Jurkat, Clone E6-1 (cell line): ENCODE data around the gene SYPL2.

Source experiments
- DNase-seq: peaks from one replicate; pipeline ENCODE4 v3.0.0-alpha.2; 2011; ENCODE audit warnings: low read depth, low spot score
- H3K4me3 ChIP-seq: 2 replicates; pipeline ENCODE4 v1.5.1; 2011; ENCODE audit warnings: mild to moderate bottlenecking, low read length, control low read depth, moderate library complexity

The SYPL2 gene

GRCh38 chr1:109488201-109488600 is 21.9 kb downstream of the SYPL2 start:
- no peak overlapping the region for H3K4me3 ChIP-seq
- DNase-seq = no peak

GRCh38 chr1:109488696-109489095 is 22.4 kb downstream of the SYPL2 start:
- no peak for DNase-seq
- H3K4me3 ChIP-seq = no peak overlapping the region

DNA sequence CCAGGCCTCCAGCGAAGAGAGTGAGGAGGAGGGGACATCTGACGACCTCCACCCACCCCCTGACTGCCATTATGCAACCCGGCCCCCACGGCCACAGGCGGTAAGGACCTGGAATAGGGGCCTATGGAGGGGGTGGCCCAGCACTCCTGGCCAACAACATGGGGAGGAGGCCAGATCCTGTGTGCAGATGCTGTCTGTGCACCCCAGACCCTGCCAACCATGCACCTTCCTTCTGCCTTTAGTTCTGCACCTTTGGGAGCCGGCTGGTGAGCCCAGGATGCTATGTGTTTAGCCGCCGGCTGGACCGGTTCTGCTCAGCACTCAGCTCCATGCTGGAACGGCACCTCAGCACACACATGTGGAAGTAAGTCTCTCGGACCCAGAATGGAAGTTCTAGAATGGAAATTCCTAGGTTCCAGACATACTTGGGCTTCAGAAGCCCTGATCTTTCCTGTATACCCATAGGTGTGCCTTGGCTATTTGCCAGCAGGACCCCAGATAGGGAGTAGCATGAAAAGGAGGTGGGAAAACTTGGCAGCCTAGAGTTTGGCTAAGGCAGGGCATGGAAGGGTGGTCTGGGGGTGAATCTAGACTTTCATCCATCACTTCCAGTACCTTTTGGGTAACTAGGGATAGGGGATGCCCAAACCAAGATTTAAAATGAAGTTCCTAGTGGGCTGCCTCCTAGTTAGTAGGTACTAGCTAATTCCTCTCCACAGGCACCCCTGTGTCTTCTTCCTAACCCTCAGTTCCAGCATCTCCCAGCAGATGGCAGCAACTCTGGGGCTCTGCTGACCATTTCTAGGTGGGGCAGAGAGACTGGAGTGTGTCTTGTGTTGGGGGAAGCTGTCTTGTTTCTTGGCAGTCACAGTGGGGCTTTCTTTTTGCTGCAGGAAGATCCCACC is 23.9 kb downstream of the SYPL2 start:
- DNase-seq = peak; percentile 39
- no peak overlapping the region for H3K4me3 ChIP-seq

GRCh38 chr1:109490934-109491302 is 24.6 kb downstream of the SYPL2 start:
- no peak overlapping the region for H3K4me3 ChIP-seq
- DNase-seq = no peak

DNA sequence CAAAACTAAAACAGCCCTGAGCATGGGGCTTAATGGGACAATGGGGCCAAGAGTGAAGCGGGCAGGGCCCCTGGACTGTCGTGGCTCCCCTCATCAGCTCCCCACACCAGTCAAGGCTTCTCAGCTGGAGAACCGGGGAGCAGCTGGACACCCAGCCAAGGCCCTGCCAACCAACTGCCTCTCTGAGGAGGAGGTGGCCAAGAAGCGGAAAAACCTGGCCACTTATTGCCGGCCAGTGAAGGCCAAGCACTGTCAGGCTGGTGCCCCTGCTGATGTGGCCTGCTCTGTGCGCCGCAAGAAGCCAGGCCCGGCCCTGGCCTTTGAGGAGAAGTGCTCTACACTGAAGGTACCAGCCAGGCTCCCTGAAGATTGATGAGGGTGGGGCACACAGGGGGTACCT is 25.0 kb downstream of the SYPL2 start:
- H3K4me3 ChIP-seq = no peak overlapping the region
- DNase-seq = no peak

DNA sequence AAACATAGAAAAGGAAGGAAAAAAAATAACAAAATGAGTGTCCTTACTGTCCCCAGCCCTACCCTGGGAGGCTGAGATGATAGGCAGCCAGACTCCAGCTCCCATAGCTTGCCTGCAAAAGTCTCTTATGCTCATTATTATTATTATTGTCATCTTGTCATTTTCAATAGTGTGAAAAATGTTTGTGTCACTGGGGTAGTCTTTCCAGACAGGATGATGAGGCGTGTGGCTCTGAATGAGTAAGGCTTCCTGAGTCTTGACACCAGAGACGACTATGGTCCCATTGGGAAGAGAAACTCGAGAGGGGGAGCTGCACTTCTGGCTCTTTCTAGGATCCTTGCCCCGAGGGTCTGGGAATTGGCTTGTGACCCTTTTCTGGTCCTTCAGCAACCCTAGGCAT is 26.4 kb downstream of the SYPL2 start:
- H3K4me3 ChIP-seq = no peak overlapping the region
- no peak for DNase-seq

DNA sequence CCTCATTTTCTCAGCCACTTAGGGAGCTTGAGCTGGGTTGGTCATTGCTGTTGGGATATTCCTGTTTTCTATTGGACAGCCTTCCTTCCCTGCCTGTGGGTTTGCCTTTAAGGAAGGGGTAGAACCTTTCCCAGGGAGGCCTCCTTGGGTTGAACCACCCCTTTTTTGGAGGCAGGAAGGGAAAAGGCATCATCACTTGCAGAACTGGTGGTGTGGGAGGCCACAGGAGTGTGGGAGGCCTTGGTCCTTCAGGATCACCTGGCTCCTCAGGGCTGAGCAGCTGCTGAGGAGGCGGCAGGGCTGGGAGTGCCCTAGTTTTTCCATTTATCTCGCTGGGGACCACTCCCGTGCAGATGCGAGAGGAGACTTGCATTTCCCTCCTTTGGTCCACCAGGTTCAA is 26.9 kb downstream of the SYPL2 start:
- DNase-seq = no peak
- no peak overlapping the region; the same call in 1 of the 2 replicates for H3K4me3 ChIP-seq

DNA sequence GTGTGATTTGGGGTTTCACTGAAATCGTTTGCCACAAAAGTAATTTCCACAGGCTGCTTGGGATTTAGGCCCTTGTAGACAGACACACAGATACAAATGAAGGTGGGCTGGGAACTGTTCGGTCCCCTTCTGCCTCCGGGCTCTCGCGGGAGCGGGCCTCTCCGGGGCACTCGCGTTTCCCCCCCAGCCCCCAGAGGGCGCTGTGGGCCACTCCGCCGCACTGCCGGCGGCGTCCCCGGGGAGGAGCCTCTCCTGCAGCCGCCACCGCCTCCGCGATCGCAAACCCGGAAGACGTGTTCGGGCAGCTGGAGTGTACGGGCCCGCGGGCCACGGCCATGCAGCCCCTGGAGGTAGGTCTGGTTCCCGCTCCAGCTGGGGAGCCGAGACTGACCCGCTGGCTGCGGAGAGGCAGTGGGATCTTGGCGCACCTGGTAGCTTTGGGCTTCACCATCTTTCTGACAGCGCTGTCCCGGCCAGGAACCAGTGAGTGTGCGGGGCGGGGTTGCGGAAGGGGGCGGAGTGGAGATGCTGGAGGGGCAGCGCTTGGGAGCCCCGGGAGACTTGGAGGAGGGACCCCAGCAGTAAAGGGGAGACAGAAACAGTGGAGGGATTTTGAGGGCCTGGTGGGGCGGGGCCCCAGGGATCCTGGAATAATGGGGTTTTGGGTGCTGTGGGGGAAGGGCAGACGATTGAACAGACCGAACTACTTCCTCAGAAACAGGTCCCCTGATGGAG is 27.6 kb downstream of the SYPL2 start, which contains the start of gene CYB561D1:
Gene CYB561D1, plus strand, starts transcription at position 290 of the 735 bp plus-strand sequence. Its CDS starts 46 bp downstream, at position 336.
- peak; percentile 69 for DNase-seq
- peak within 1 kb of the TSS; percentile 71 for H3K4me3 ChIP-seq

DNA sequence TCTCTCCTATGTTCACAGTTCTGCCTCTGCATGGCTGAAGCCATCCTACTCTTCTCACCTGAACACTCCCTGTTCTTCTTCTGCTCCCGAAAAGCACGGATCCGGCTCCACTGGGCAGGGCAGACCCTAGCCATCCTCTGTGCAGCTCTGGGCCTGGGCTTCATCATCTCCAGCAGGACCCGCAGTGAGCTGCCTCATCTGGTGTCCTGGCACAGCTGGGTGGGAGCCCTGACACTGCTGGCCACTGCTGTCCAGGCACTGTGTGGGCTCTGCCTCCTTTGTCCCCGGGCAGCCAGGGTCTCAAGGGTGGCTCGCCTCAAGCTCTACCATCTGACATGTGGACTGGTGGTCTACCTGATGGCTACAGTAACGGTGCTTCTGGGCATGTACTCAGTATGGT is 29.4 kb downstream of the SYPL2 start:
- DNase-seq = no peak

DNA sequence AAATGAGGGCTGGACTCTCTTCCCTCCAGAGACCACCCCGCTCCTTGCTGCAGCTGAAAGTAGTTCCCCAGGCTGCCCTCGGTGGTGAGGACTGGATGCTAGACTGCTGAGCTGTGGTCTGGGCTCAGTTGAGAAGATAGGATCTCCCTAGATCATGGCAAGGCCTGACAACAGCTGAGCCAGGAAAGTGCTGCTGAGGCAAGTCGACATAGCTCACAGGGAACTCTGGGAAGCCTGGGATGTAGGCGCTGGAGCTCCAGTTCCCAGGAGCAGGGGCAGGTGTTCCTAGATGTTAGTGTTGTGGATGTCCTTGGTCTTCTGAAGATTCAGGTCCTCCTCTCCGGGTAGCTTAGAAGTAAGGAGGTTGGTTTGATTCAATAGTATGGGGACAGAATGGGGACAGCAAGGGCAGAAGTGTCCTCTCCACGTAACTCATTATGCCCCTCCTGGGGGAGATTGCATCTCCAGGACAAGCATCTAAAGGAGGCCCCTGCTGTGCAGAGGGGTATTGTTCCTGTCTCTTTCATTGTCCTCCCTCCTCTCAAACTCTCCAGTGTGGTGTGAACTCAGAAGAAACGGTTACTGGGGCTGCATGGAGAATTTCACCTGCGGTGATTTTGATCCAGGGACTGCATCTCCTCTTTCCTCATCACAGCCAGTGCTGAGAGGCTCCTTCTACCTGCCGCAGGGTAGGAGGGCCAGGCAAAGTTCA is 31.3 kb downstream of the SYPL2 start:
- H3K4me3 ChIP-seq = no peak overlapping the region
- DNase-seq = no peak

More for the DNA sequence above, 29.4 kb downstream of the SYPL2 start:
- no peak overlapping the region for H3K4me3 ChIP-seq

GRCh38 chr1:109498161-109498801 is 31.9 kb downstream of the SYPL2 start:
- no peak for DNase-seq
- H3K4me3 ChIP-seq = no peak overlapping the region

GRCh38 chr1:109499081-109499480 is 32.7 kb downstream of the SYPL2 start:
- no peak for DNase-seq
- no peak overlapping the region for H3K4me3 ChIP-seq

DNA sequence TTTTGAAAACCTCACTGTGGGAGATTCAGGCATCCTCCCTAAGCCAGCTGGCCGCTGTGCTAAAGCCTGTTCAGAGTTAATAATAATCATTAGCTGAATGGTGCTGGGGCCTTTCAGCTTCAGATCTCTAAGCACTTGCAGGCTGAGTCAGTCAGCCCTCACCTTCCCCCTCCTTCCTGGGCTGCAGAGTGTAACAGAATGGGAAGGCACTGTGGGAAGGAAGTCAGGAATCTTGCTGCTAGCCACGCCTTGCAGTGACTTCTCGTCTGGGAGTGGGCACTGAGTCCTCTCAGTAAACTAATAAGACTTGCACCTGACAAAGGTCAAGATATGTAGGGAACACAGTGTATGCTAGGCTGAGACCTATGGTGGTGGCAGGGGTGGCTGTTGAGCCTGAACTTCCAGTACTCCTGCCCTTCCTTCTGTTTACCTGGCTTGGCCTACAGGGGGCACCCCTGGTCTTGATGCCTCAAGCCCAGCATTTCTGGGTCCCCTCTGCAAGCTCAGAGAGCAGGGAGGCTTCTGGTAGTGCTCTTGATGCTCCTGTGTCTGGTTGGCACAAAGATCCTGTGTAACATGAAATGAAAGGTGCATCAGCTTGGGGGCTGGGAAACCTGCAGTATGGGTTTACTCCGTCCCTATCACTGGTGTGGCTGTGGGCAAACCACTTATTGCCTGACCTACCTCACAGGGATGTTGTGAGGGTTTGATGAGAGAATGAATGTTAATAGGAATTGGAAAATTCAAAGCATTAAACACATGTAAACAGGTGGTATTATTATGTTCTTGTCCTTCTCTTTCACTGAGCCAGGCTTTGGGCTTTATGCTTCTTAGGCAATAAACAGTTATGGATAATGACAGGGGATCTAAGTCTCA is 33.6 kb downstream of the SYPL2 start:
- DNase-seq = peak; percentile 58

DNA sequence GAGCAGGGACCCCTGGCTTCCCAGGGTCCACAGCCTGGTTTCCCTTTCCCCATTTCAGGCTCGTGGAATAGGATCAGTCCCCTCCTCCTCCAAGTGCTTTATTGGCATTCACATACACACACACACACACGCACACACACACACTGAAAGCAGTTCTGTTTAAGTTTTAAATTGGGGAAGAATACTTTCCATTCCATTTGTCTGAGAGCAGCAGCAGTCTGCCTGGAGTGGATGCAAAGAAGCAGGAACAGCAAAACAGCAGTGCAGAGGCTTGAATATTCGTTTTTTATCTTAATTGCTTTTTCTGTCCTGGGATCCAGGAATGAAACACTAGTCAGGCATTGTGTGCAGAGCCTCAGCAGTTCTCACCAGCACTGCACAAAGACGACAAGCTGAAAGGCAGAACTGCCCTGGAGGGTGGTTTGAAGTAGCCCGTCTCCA is 34.6 kb downstream of the SYPL2 start:
- no peak overlapping the region for H3K4me3 ChIP-seq
- DNase-seq = no peak

More for the DNA sequence above, 33.6 kb downstream of the SYPL2 start:
- no peak overlapping the region for H3K4me3 ChIP-seq

DNA sequence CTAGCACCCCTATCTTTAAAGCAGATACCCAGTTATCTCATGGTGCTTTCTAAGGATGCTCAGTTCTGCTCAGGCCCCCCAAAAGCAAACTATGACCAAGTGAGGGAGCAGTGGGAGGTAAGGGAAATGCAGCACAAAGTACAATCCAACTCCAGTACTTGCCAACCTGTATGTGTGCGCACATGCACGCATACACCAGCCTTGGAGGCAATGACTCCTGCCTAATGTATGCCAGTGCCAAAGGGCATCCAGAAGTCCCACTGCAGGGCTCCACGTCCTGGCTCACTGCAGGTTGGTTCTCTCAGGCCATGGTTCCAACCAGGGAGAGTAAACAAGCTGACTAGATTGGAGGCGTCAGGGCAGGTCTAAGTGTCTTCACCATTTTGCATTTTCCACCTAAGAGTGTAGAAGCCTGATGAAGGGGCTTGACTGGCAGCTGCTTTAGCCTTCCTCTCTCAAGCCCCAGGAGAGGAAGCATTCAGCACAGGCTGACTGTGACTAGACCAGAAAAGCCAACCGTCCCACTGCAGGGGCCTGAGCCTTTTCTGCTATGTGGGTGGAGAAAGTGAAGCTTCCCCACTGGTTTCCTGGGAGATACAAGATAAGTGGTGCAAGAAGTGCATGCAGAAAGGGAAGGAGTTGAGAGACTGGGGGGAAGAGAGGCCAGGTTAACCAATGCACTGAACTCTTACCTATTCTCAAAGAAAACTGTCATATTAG is 35.5 kb downstream of the SYPL2 start:
- H3K4me3 ChIP-seq = peak overlapping the region; percentile 10
- DNase-seq = no peak

- H3K4me3 ChIP-seq = peak overlapping the region; percentile 10
- DNase-seq = peak; percentile 85
These were observed 36.1 kb downstream of the SYPL2 start for GRCh38 chr1:109502364-109502851.

DNA sequence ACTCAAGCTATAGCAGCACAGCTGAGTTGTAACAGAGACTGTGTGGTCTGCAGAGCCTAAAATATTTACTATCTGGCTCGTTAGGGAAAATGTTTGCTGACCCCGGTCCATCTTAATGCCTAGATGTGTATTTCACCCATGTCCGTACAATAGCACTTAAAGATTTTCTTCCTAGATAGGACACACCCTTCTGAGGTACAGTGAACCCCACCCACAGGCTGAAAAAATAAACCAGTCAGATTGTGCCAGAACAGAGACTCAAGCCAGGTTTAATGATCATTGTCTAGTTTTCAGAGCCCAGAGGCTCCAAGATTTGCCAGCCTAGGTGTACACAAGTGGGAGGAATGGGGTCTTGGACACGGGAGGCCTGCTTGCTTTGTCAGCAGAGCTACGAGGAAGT is 37.6 kb downstream of the SYPL2 start:
- DNase-seq = no peak
- H3K4me3 ChIP-seq = no peak overlapping the region
